ENCODE measurements around the gene FH. TPM values are rescaled to one million over a fixed set of nuclear protein-coding genes. Genes with fewer than 3 reads are reported as not detected.
A peak's percentile ranks its signal among the peaks of the same experiment; 100 is the strongest.

FH gene
- total and polyA plus RNA-seq, 2 of the 13 experiments (the other 11 are each of a cell fraction or from before 2014, with no cell fraction given): 39.2 to 152 TPM

GRCh38 chr1:241519308-241520079, at the start of gene FH (continued):
- no peak for TF ChIP-seq ZNF704 (CRISPR knock-in tag; IDR thresholded peaks at IDR 0.05; ENCODE audit: borderline replicate concordance)
- TF ChIP-seq ZNF589 (CRISPR knock-in tag; conservative IDR thresholded peaks at IDR 0.05): peak; percentile 60; the same call in 1 of the 2 replicates
- TF ChIP-seq NRL (CRISPR knock-in tag; IDR thresholded peaks at IDR 0.05; ENCODE audit: borderline replicate concordance): peak; percentile 89; the same call in 1 of the 2 replicates
- peak; percentile 63 for TF ChIP-seq NR0B2 (CRISPR knock-in tag; IDR thresholded peaks at IDR 0.05)
- TF ChIP-seq MYC (CRISPR knock-in tag; IDR thresholded peaks at IDR 0.05; ENCODE audit: borderline replicate concordance): peak; percentile 69
- no peak for TF ChIP-seq ZNF644 (CRISPR knock-in tag; IDR thresholded peaks at IDR 0.05; ENCODE audit: low read depth)
- TF ChIP-seq SALL1 (CRISPR knock-in tag; IDR thresholded peaks at IDR 0.05): peak; percentile 86
- peak; percentile 53; the same call in 1 of the 2 replicates for TF ChIP-seq SALL2 (CRISPR knock-in tag; IDR thresholded peaks at IDR 0.05)
- TF ChIP-seq ZNF496 (CRISPR knock-in tag; IDR thresholded peaks at IDR 0.05; ENCODE audit: insufficient replicate concordance): no peak
- TF ChIP-seq ATM (IDR thresholded peaks at IDR 0.05; ENCODE audit: borderline replicate concordance): no peak
- TF ChIP-seq ZNF605 (CRISPR knock-in tag; IDR thresholded peaks at IDR 0.05): peak; percentile 89
- no peak for TF ChIP-seq HNRNPL (IDR thresholded peaks at IDR 0.05; ENCODE audit: low read depth, low read length)
- no peak for TF ChIP-seq ZFP36L1 (CRISPR knock-in tag; IDR thresholded peaks at IDR 0.05)
- peak; percentile 91 for TF ChIP-seq POGZ (CRISPR knock-in tag; IDR thresholded peaks at IDR 0.05)
- TF ChIP-seq IKZF5 (CRISPR knock-in tag; IDR thresholded peaks at IDR 0.05): peak; percentile 59; the same call in 1 of the 2 replicates
- no peak for TF ChIP-seq MBD4 (IDR thresholded peaks at IDR 0.05; ENCODE audit: borderline replicate concordance, low read length)
- TF ChIP-seq ZMYM3 (CRISPR knock-in tag; IDR thresholded peaks at IDR 0.05): no peak
- no peak for TF ChIP-seq ZNF503 (CRISPR knock-in tag; IDR thresholded peaks at IDR 0.05)
- no peak for TF ChIP-seq SRSF4 (IDR thresholded peaks at IDR 0.05; ENCODE audit: low read depth, low read length, poor library complexity, severe bottlenecking)
- TF ChIP-seq ZNF816 (CRISPR knock-in tag; IDR thresholded peaks at IDR 0.05; ENCODE audit: borderline replicate concordance): no peak; the same call in none of the 2 replicates
- TF ChIP-seq MXD4 (CRISPR knock-in tag; IDR thresholded peaks at IDR 0.05): no peak; the same call in none of the 2 replicates
- TF ChIP-seq GTF2F1 (IDR thresholded peaks at IDR 0.05; ENCODE audit: low read length): no peak
- no peak for TF ChIP-seq CEBPB (IDR thresholded peaks at IDR 0.05; ENCODE audit: borderline replicate concordance, low read depth, low read length)
- peak; percentile 42 for TF ChIP-seq HNRNPLL (IDR thresholded peaks at IDR 0.05; ENCODE audit: low read depth, low read length, poor library complexity, severe bottlenecking)
